ENCODE results near the gene NANOS3. TPM values are rescaled to one million over a fixed set of nuclear protein-coding genes. Genes with fewer than 3 reads are reported as not detected.
A peak's percentile ranks its signal among the peaks of the same experiment; 100 is the strongest.

NANOS3 gene
- total and polyA plus RNA-seq, 9 of the 15 experiments (the other 6 are each of a cell fraction or from before 2014, with no cell fraction given), result not detected

DNA sequence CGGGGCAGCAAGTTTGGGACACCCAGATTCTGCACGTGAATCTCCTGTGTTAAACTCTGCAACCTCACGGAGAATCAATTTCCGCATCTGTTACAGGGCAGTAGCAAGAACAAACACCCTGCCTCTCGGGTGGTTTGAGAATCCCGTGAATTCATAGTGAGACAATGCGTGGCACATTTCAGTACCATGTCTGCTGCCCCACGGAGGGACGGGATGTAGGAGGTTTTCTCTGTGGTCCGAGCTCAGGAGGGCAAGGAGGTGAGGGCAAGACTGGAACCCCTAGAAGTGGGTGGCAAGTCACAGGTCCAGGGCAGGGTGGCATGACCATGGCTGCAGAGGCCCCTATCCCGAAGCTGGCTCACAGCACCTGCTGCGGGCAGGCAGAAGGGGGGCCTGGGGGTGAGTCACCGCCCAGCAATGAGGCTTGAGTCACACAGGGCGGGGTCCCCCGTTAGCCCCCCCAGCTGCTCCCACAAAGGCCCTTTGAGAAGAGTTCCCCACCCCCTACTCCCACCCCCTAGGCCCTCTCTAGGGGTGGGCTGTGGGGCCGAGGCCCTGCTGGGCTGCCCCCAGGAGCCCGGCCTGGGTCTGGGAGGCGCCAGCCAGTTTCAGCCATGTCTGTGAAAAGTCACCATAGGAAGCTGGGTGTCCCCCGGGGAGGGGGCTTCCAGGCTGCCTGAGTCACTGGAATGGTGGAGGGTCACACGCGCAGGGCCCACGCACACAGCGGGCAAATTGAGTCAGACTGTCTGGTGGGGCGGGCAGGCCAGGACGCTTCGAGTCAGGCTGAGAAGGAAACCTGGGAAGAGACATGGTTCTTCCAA, 25.8 kb upstream of the NANOS3 start (continued):
- TF ChIP-seq, protein P1, sequence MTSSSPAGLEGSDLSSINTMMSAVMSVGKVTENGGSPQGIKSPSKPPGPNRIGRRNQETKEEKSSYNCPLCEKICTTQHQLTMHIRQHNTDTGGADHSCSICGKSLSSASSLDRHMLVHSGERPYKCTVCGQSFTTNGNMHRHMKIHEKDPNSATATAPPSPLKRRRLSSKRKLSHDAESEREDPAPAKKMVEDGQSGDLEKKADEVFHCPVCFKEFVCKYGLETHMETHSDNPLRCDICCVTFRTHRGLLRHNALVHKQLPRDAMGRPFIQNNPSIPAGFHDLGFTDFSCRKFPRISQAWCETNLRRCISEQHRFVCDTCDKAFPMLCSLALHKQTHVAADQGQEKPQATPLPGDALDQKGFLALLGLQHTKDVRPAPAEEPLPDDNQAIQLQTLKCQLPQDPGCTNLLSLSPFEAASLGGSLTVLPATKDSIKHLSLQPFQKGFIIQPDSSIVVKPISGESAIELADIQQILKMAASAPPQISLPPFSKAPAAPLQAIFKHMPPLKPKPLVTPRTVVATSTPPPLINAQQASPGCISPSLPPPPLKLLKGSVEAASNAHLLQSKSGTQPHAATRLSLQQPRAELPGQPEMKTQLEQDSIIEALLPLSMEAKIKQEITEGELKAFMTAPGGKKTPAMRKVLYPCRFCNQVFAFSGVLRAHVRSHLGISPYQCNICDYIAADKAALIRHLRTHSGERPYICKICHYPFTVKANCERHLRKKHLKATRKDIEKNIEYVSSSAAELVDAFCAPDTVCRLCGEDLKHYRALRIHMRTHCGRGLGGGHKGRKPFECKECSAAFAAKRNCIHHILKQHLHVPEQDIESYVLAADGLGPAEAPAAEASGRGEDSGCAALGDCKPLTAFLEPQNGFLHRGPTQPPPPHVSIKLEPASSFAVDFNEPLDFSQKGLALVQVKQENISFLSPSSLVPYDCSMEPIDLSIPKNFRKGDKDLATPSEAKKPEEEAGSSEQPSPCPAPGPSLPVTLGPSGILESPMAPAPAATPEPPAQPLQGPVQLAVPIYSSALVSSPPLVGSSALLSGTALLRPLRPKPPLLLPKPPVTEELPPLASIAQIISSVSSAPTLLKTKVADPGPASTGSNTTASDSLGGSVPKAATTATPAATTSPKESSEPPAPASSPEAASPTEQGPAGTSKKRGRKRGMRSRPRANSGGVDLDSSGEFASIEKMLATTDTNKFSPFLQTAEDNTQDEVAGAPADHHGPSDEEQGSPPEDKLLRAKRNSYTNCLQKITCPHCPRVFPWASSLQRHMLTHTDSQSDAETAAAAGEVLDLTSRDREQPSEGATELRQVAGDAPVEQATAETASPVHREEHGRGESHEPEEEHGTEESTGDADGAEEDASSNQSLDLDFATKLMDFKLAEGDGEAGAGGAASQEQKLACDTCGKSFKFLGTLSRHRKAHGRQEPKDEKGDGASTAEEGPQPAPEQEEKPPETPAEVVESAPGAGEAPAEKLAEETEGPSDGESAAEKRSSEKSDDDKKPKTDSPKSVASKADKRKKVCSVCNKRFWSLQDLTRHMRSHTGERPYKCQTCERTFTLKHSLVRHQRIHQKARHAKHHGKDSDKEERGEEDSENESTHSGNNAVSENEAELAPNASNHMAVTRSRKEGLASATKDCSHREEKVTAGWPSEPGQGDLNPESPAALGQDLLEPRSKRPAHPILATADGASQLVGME (CRISPR knock-in tag; IDR thresholded peaks at IDR 0.05), result no peak
- TF ChIP-seq PHF20 (IDR thresholded peaks at IDR 0.05; ENCODE audit: partially characterized antibody), result peak; percentile 7
- no peak for TF ChIP-seq POLR2G (IDR thresholded peaks at IDR 0.05; ENCODE audit: low read depth, low read length)
- TF ChIP-seq ZZZ3 (IDR thresholded peaks at IDR 0.05), result no peak
- peak; percentile 18 for TF ChIP-seq KDM5B (IDR thresholded peaks at IDR 0.05; ENCODE audit: insufficient replicate concordance, low read depth, low read length)
- no peak for TF ChIP-seq CREBBP (IDR thresholded peaks at IDR 0.05; ENCODE audit: low read depth, low read length)
- TF ChIP-seq, protein P2, sequence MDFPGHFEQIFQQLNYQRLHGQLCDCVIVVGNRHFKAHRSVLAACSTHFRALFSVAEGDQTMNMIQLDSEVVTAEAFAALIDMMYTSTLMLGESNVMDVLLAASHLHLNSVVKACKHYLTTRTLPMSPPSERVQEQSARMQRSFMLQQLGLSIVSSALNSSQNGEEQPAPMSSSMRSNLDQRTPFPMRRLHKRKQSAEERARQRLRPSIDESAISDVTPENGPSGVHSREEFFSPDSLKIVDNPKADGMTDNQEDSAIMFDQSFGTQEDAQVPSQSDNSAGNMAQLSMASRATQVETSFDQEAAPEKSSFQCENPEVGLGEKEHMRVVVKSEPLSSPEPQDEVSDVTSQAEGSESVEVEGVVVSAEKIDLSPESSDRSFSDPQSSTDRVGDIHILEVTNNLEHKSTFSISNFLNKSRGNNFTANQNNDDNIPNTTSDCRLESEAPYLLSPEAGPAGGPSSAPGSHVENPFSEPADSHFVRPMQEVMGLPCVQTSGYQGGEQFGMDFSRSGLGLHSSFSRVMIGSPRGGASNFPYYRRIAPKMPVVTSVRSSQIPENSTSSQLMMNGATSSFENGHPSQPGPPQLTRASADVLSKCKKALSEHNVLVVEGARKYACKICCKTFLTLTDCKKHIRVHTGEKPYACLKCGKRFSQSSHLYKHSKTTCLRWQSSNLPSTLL (IDR thresholded peaks at IDR 0.05), result no peak
- no peak for TF ChIP-seq CHCHD3 (CRISPR knock-in tag; IDR thresholded peaks at IDR 0.05)
- no peak for TF ChIP-seq ERF (CRISPR knock-in tag; IDR thresholded peaks at IDR 0.05)
- TF ChIP-seq ARID4B (CRISPR knock-in tag; IDR thresholded peaks at IDR 0.05), result peak; percentile 76
- no peak for TF ChIP-seq OTX1 (CRISPR knock-in tag; IDR thresholded peaks at IDR 0.05)
- TF ChIP-seq ZNF140 (CRISPR knock-in tag; IDR thresholded peaks at IDR 0.05), result no peak
- peak in 1 of 2 experiments; percentile 90; a peak in 2 of 4 replicates for TF ChIP-seq KDM4B (IDR thresholded peaks at IDR 0.05; ENCODE audit: borderline replicate concordance in 2 of 2, low read depth in 1 of 2)
- no peak for TF ChIP-seq ZNF444 (CRISPR knock-in tag; IDR thresholded peaks at IDR 0.05)
- TF ChIP-seq ZC3H11A (IDR thresholded peaks at IDR 0.05; ENCODE audit: low read depth, low read length), result no peak
